Calu3 (cell line): ENCODE measurements around the gene RAB24. TPM values are rescaled to one million over a fixed set of nuclear protein-coding genes. Genes with fewer than 3 reads are reported as not detected.
A peak's percentile ranks its signal among the peaks of the same experiment; 100 is the strongest.

Source experiments
- BruUV-seq: library from RNA; stranded (reverse); fragments of 400-500 nt; replicated peaks from 2 replicates; lab custom pipeline; 2021; lab: Mats Ljungman, UMichigan
- CTCF ChIA-PET: fragments of 300-600 bp; sonication (Branson Sonifier 250); formaldehyde crosslinking; loops from one replicate; lab custom pipeline; 2022; ENCODE audit warnings: antibody characterized with exemption; lab: Charles Lee
- DNase-seq: peaks from one replicate; pipeline ENCODE4 v3.0.0; 2022
- H3K27ac Mint-ChIP-seq: one replicate; pipeline ENCODE4 v1.8.0; 2022; ENCODE audit warnings: mixed read lengths; ENCODE audit not compliant: unreplicated experiment
- H3K27me3 Mint-ChIP-seq: one replicate; pipeline ENCODE4 v1.8.0; 2022; ENCODE audit warnings: mixed read lengths; ENCODE audit not compliant: unreplicated experiment
- H3K36me3 Mint-ChIP-seq: one replicate; pipeline ENCODE4 v1.8.0; 2022; ENCODE audit warnings: mild to moderate bottlenecking, moderate library complexity, mixed read lengths; ENCODE audit not compliant: insufficient read depth, unreplicated experiment
- H3K4me1 Mint-ChIP-seq: one replicate; pipeline ENCODE4 v1.8.0; 2022; ENCODE audit warnings: mild to moderate bottlenecking, low read depth, mixed read lengths; ENCODE audit not compliant: unreplicated experiment
- H3K4me3 Mint-ChIP-seq: one replicate; pipeline ENCODE4 v1.8.0; 2022; ENCODE audit warnings: mild to moderate bottlenecking, low read depth, moderate library complexity, mixed read lengths; ENCODE audit not compliant: unreplicated experiment
- H3K9me3 Mint-ChIP-seq: one replicate; pipeline ENCODE4 v1.8.0; 2022; ENCODE audit warnings: low read depth, mixed read lengths; ENCODE audit not compliant: unreplicated experiment
- intact Hi-C: fragments of 100-400 bp; cut with micrococcal nuclease; formaldehyde crosslinking; loops from one replicate; pipeline ENCODE4 v1.10.0; 2022; ENCODE audit not compliant: unreplicated experiment
- total RNA-seq: library from RNA; stranded (reverse); gene quantifications from 2 replicates; pipeline ENCODE4 v1.2.3, GENCODE V29; 2022
- TF ChIP-seq, protein P1 (sequence below): fragments of 200-600 bp; IDR thresholded peaks from one replicate; pipeline ENCODE4 v1.8.0; 2022; ENCODE audit warnings: antibody characterized with exemption; ENCODE audit not compliant: unreplicated experiment

Gene RAB24
- total RNA-seq, 1 experiment from 2014 or later: 34.0 TPM

DNA sequence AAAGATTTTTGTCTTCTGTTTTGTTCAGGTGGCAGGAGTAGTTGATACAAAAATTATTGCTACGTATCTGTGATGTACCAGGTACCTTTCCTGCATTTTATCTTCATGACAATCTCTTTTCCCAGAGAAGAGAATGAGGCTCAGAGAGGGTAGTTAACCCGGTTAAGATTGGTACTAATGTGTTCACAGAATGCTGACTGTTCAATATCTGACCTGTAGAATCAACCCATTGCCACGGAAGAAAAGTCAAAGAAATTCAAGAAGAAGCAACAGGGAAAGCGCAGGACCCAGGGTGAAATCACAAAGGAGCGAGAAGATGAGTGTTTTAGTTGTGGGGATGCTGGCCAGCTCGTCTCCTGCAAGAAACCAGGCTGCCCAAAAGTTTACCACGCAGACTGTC lies 11.8 kb downstream of the RAB24 start:
- CTCF ChIA-PET: no interaction called here
- no TSS peak for BruUV-seq
- H3K27me3 Mint-ChIP-seq: no peaks in the 10 kb centered on the region
- intact Hi-C loops: no loop called here
- TF ChIP-seq, protein P1, sequence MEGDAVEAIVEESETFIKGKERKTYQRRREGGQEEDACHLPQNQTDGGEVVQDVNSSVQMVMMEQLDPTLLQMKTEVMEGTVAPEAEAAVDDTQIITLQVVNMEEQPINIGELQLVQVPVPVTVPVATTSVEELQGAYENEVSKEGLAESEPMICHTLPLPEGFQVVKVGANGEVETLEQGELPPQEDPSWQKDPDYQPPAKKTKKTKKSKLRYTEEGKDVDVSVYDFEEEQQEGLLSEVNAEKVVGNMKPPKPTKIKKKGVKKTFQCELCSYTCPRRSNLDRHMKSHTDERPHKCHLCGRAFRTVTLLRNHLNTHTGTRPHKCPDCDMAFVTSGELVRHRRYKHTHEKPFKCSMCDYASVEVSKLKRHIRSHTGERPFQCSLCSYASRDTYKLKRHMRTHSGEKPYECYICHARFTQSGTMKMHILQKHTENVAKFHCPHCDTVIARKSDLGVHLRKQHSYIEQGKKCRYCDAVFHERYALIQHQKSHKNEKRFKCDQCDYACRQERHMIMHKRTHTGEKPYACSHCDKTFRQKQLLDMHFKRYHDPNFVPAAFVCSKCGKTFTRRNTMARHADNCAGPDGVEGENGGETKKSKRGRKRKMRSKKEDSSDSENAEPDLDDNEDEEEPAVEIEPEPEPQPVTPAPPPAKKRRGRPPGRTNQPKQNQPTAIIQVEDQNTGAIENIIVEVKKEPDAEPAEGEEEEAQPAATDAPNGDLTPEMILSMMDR: no peak
- H3K4me3 Mint-ChIP-seq: no peak overlapping the region
- no peak for DNase-seq
- no peaks in the 10 kb centered on the region for H3K4me1 Mint-ChIP-seq
- no peak overlapping the region for H3K27ac Mint-ChIP-seq
- H3K9me3 Mint-ChIP-seq: no peaks in the 10 kb centered on the region
- H3K36me3 Mint-ChIP-seq: peaks cover 18% of the 10 kb centered on the region

DNA sequence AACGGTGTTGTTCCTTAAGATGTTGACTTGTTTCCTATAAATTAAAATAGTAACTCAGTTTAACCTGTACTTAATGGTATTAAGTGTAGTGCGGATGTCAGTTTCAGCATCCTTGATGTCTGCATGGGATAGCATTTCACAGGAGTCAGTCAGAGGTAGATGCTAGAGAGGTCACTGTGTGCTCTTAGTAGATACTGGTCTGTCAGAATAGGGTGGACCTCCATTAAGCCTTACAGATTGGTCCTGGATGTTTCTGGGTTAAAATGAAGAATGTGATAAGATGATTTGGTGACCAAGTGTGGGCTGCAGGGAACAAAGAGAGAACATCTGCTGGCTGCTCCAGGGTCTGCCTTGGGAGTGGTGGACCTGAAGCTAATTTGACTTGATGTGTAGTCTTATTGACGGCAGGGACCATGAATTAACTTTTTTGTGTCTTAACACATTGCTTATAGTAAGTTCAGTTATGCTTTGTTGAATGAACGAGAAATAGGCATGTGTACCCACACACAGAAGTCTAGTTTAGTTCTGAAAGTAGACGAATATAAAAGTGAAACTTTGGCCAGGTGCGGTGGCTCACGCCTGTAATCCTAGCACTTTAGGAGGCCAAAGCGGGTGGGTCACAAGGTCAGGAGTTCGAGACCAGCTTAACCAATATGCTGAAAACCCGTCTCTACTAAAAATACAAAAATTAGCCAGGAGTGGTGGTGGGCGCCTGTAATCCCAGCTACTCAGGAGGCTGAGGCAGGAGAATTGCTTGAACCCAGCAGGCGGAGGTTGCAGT lies 12.5 kb downstream of the RAB24 start:
- H3K36me3 Mint-ChIP-seq: peaks cover 11% of the 10 kb centered on the region
- H3K9me3 Mint-ChIP-seq: no peaks in the 10 kb centered on the region
- BruUV-seq: no TSS peak
- no peak overlapping the region for H3K4me3 Mint-ChIP-seq
- H3K27ac Mint-ChIP-seq: no peak overlapping the region
- H3K4me1 Mint-ChIP-seq: no peaks in the 10 kb centered on the region
- CTCF ChIA-PET: no interaction called here
- TF ChIP-seq, protein P1: no peak
- no peak for DNase-seq
- intact Hi-C loops: no loop called here
- H3K27me3 Mint-ChIP-seq: no peaks in the 10 kb centered on the region

DNA sequence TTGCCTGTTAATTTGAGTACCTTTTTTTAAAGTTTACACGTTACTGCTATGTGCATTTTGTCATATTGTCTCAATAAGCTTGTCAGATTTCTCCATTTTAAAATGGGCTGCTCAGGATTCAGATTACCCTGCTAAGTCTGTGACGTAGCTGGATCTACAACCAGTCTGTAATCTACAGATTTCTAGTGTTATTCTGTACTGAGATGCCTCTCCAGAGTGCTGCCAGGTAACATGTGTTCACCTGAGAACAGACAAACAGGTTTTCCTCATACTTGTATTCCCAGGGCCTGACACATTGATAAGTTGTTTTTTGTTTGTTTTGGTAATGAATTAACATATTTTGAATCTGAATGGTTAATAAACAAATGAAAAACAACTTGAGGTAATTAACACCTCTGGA lies 15.3 kb downstream of the RAB24 start:
- BruUV-seq: no TSS peak
- H3K4me3 Mint-ChIP-seq: no peak overlapping the region
- no peaks in the 10 kb centered on the region for H3K4me1 Mint-ChIP-seq
- H3K36me3 Mint-ChIP-seq: peaks cover 10% of the 10 kb centered on the region
- H3K27me3 Mint-ChIP-seq: no peaks in the 10 kb centered on the region
- intact Hi-C loops: no loop called here
- no peaks in the 10 kb centered on the region for H3K9me3 Mint-ChIP-seq
- DNase-seq: no peak
- CTCF ChIA-PET: no interaction called here
- TF ChIP-seq, protein P1: no peak
- H3K27ac Mint-ChIP-seq: no peak overlapping the region

DNA sequence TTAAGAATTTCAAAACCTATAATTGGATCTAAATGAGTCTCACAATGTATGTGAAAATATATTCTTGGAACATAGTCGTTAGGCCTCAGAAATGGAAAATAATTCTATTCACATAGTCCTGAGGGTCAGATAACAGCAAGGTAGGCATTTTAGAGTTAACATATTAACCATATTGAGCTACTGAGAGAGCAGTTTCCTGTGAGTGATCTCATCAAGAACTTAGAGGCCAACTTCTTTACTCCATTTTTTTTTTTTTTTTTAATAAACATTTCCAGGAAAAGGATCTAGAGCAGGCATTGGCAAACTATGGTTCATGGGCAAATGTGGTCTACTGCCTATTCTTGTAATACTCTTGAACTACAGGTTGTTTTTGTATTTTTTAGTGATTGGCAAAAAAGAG lies 26.6 kb downstream of the RAB24 start:
- no TSS peak for BruUV-seq

More for the DNA sequence above, 26.6 kb downstream of the RAB24 start:
- DNase-seq: no peak
- TF ChIP-seq, protein P1: no peak
- Mint-ChIP-seq H3K9me3 (no peaks in the 10 kb centered on the region), H3K36me3 (peaks cover 17% of the 10 kb centered on the region), H3K27ac (peak overlapping the region; percentile 4), H3K27me3 (no peaks in the 10 kb centered on the region), H3K4me1 (no peaks in the 10 kb centered on the region), H3K4me3 (no peak overlapping the region)
- CTCF ChIA-PET: interaction anchor here (0.7 kb wide), 1 partner anchor 20 kb away, joined by 3 read pairs; no protein-coding TSS in a partner anchor
- intact Hi-C loops: no loop called here
